Ovary (tissue), 3 donors: ENCODE results near the gene PGBD5.

Experiments
- EP300 ChIP-seq: sonication (generic); formaldehyde crosslinking; IDR thresholded peaks from one replicate; pipeline ENCODE4 v1.6.1; 2017; ENCODE audit warnings: antibody characterized with exemption
- POLR2A ChIP-seq: fragments of 450-650 bp; IDR thresholded peaks from one replicate; pipeline ENCODE4 v1.6.1; 2017; ENCODE audit warnings: antibody characterized with exemption, mild to moderate bottlenecking, moderate library complexity
- TF ChIP-seq, protein P1 (sequence below), 3 donors: fragments of 450-650 bp in 2 of 3; fragments of 200-600 bp in 1 of 3; IDR thresholded peaks; one replicate each; pipeline versions ENCODE4 v1.5.1 to v1.8.0; 2016 to 2022; ENCODE audit warnings: antibody characterized with exemption in 3 of 3, mild to moderate bottlenecking in 1 of 3
- donor health status: DM: no; HTN: no; CAD: no.

DNA sequence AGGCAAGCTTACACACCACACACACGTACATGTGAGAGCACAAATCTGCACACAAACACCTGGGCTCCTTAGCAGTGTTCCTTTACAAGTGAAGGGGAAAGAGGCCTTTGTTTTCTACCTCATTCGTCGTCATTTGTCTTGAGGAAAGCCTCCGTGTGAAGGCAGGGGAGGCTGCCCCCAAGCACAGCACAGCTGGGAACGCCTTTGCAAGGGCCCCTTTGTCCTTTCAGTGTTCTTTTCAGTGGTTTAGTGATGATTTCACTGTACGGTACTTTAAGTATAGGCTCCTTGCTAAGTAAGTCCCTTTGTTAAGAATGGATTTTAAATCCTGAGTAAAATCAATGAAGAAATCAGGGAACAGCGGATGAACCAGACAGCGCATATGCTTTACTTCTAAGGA lies 94.1 kb downstream of the PGBD5 start:
- TF ChIP-seq POLR2A (no peak), EP300 (no peak)
- TF ChIP-seq, protein P1, sequence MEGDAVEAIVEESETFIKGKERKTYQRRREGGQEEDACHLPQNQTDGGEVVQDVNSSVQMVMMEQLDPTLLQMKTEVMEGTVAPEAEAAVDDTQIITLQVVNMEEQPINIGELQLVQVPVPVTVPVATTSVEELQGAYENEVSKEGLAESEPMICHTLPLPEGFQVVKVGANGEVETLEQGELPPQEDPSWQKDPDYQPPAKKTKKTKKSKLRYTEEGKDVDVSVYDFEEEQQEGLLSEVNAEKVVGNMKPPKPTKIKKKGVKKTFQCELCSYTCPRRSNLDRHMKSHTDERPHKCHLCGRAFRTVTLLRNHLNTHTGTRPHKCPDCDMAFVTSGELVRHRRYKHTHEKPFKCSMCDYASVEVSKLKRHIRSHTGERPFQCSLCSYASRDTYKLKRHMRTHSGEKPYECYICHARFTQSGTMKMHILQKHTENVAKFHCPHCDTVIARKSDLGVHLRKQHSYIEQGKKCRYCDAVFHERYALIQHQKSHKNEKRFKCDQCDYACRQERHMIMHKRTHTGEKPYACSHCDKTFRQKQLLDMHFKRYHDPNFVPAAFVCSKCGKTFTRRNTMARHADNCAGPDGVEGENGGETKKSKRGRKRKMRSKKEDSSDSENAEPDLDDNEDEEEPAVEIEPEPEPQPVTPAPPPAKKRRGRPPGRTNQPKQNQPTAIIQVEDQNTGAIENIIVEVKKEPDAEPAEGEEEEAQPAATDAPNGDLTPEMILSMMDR (IDR thresholded peaks at IDR 0.05): no peak
